HepG2 (cell line): ENCODE results near the gene BABAM2. TPM values are rescaled to one million over a fixed set of nuclear protein-coding genes. Genes with fewer than 3 reads are reported as not detected.
A peak's percentile ranks its signal among the peaks of the same experiment; 100 is the strongest.

Source experiments
- FOXK1 ChIP-seq: sonication (generic); formaldehyde crosslinking; IDR thresholded peaks from 2 replicates; pipeline ENCODE4 v1.4.0; 2020; ENCODE audit warnings: low read depth, missing genetic modification reagents, borderline replicate concordance
- JARID2 ChIP-seq: sonication (generic); formaldehyde crosslinking; IDR thresholded peaks from 2 replicates; pipeline ENCODE4 v1.8.1; 2023; ENCODE audit warnings: missing genetic modification reagents, inconsistent platforms; ENCODE audit not compliant: insufficient replicate concordance
- KAT2B ChIP-seq: fragments of 150-350 bp; IDR thresholded peaks from 2 replicates; pipeline ENCODE4 v1.6.1; 2014; ENCODE audit warnings: low read depth, low read length, borderline replicate concordance
- POGZ ChIP-seq: sonication (generic); formaldehyde crosslinking; IDR thresholded peaks from 2 replicates; pipeline ENCODE4 v1.4.0; 2020; ENCODE audit warnings: mild to moderate bottlenecking, missing genetic modification reagents
- RFX1 ChIP-seq: fragments of 450-650 bp; IDR thresholded peaks from 2 replicates; pipeline ENCODE4 v1.6.1; 2017
- SMARCC2 ChIP-seq: fragments of 450-650 bp; IDR thresholded peaks from 2 replicates; pipeline ENCODE4 v1.6.1; 2017; ENCODE audit warnings: antibody characterized with exemption, mild to moderate bottlenecking
- TARDBP ChIP-seq: sonication (generic); formaldehyde crosslinking; IDR thresholded peaks from 2 replicates; pipeline ENCODE4 v1.8.0; 2022; ENCODE audit warnings: mild to moderate bottlenecking, missing genetic modification reagents
- TBX3 ChIP-seq: fragments of 450-650 bp; IDR thresholded peaks from 2 replicates; pipeline ENCODE4 v1.6.1; 2017; ENCODE audit warnings: antibody characterized with exemption, mild to moderate bottlenecking, inconsistent platforms, borderline replicate concordance
- ZC3H4 ChIP-seq: sonication (generic); formaldehyde crosslinking; IDR thresholded peaks from 2 replicates; pipeline ENCODE4 v1.4.0; 2020; ENCODE audit warnings: missing genetic modification reagents, borderline replicate concordance
- ZNF124 ChIP-seq: sonication (generic); formaldehyde crosslinking; IDR thresholded peaks from 2 replicates; pipeline ENCODE4 v1.4.0; 2020; ENCODE audit warnings: missing genetic modification reagents
- ZNF34 ChIP-seq: sonication (generic); formaldehyde crosslinking; IDR thresholded peaks from 2 replicates; pipeline ENCODE4 v1.4.0; 2020; ENCODE audit warnings: mild to moderate bottlenecking, missing genetic modification reagents, borderline replicate concordance
- ZNF44 ChIP-seq: sonication (generic); formaldehyde crosslinking; IDR thresholded peaks from 2 replicates; pipeline ENCODE4 v1.5.1; 2020; ENCODE audit warnings: mild to moderate bottlenecking, missing genetic modification reagents
- ZNF546 ChIP-seq: sonication (generic); formaldehyde crosslinking; conservative IDR thresholded peaks from 2 replicates; pipeline ENCODE4 v1.8.1; 2023; ENCODE audit warnings: mild to moderate bottlenecking, missing genetic modification reagents
- ZNF550 ChIP-seq: sonication (generic); formaldehyde crosslinking; IDR thresholded peaks from 2 replicates; pipeline ENCODE4 v1.4.0; 2020; ENCODE audit warnings: mild to moderate bottlenecking, missing genetic modification reagents, borderline replicate concordance
- ZNF747 ChIP-seq: sonication (generic); formaldehyde crosslinking; IDR thresholded peaks from 2 replicates; pipeline ENCODE4 v1.8.1; 2023; ENCODE audit warnings: missing genetic modification reagents, mild to moderate bottlenecking, borderline replicate concordance
- ZSCAN20 ChIP-seq: sonication (generic); formaldehyde crosslinking; IDR thresholded peaks from 2 replicates; pipeline ENCODE4 v1.4.0; 2020; ENCODE audit warnings: missing genetic modification reagents, mild to moderate bottlenecking, borderline replicate concordance
- polyA plus RNA-seq, 8 experiments: library from polyadenylated mRNA; depleted of rRNA in 3 of 8; stranded (reverse) in 7 of 8; unstranded in 1 of 8; fragments of >200 nt; fragmentation: Illumina TruSeq in 4 of 8; extraction: Trizol in 4 of 8; gene quantifications; 2 replicates each; pipeline versions ENCODE4 v1.2.1 to v1.2.3, GENCODE V29; 2011 to 2016; ENCODE audit warnings: low read depth in 4 of 8, missing spikeins in 1 of 8, mixed read lengths in 1 of 8; ENCODE audit not compliant: insufficient read depth in 1 of 8
- total RNA-seq, 5 experiments: library from RNA; depleted of rRNA; stranded (reverse); fragments of >200 nt; fragmentation: Illumina TruSeq; extraction: Trizol; gene quantifications; 2 replicates each; pipeline ENCODE4 v1.2.3, GENCODE V29; 2016; ENCODE audit warnings: low read depth in 1 of 5
- TF ChIP-seq, protein P1 (sequence below): sonication (generic); formaldehyde crosslinking; IDR thresholded peaks from 2 replicates; pipeline ENCODE4 v1.5.1; 2020; ENCODE audit warnings: mild to moderate bottlenecking, missing genetic modification reagents
- TF ChIP-seq, protein P2 (sequence below): sonication (generic); formaldehyde crosslinking; IDR thresholded peaks from 2 replicates; pipeline ENCODE4 v1.4.0; 2020; ENCODE audit warnings: missing genetic modification reagents, borderline replicate concordance
- TF ChIP-seq, protein P3 (sequence below): sonication (generic); formaldehyde crosslinking; IDR thresholded peaks from 2 replicates; pipeline ENCODE4 v1.4.0; 2020; ENCODE audit warnings: missing genetic modification reagents

Gene BABAM2
- total and polyA plus RNA-seq, 2 of the 13 experiments (the other 11 are each of a cell fraction or from before 2014, with no cell fraction given): 24.9 to 28.0 TPM

DNA sequence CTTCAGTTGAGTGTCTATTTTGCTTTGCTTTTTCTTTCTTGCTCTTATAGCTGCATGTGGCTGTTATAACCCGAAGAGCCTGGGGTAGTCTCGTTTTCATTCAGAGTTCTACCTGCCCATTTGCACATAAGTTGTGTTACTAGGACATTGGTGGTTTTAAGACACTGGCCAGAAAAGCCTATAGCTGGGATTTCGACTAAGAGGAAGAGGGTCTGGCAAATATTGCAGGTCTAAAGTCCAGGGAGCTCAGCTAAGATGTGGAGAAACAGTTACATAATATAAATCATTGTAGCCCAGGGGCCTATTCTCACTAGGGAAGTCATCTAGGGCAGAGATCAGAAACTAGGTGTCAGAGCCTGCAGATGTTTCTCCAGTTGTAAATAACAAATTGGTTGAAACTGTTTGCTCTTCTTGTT is 120.8 kb downstream of the BABAM2 start (continued):
- TF ChIP-seq, protein P1, sequence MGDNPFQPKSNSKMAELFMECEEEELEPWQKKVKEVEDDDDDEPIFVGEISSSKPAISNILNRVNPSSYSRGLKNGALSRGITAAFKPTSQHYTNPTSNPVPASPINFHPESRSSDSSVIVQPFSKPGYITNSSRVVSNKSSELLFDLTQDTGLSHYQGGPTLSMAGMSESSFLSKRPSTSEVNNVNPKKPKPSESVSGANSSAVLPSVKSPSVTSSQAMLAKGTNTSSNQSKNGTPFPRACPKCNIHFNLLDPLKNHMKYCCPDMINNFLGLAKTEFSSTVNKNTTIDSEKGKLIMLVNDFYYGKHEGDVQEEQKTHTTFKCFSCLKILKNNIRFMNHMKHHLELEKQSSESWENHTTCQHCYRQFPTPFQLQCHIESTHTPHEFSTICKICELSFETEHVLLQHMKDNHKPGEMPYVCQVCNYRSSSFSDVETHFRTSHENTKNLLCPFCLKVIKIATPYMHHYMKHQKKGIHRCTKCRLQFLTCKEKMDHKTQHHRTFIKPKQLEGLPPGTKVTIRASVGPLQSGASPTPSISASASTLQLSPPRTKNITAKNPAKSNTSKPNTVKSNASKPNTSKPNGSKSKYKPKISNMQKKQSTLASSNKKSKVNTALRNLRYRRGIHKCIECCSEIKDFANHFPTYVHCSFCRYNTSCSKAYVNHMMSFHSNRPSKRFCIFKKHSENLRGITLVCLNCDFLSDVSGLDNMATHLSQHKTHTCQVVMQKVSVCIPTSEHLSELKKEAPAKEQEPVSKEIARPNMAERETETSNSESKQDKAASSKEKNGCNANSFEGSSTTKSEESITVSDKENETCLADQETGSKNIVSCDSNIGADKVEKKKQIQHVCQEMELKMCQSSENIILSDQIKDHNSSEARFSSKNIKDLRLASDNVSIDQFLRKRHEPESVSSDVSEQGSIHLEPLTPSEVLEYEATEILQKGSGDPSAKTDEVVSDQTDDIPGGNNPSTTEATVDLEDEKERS (CRISPR knock-in tag): no peak
- no peak for TF ChIP-seq ZSCAN20 (CRISPR knock-in tag)
- TF ChIP-seq, protein P2, sequence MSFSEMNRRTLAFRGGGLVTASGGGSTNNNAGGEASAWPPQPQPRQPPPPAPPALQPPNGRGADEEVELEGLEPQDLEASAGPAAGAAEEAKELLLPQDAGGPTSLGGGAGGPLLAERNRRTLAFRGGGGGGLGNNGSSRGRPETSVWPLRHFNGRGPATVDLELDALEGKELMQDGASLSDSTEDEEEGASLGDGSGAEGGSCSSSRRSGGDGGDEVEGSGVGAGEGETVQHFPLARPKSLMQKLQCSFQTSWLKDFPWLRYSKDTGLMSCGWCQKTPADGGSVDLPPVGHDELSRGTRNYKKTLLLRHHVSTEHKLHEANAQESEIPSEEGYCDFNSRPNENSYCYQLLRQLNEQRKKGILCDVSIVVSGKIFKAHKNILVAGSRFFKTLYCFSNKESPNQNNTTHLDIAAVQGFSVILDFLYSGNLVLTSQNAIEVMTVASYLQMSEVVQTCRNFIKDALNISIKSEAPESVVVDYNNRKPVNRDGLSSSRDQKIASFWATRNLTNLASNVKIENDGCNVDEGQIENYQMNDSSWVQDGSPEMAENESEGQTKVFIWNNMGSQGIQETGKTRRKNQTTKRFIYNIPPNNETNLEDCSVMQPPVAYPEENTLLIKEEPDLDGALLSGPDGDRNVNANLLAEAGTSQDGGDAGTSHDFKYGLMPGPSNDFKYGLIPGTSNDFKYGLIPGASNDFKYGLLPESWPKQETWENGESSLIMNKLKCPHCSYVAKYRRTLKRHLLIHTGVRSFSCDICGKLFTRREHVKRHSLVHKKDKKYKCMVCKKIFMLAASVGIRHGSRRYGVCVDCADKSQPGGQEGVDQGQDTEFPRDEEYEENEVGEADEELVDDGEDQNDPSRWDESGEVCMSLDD (CRISPR knock-in tag): no peak
- no peak for TF ChIP-seq KAT2B
- no peak for TF ChIP-seq JARID2 (CRISPR knock-in tag)
- no peak for TF ChIP-seq ZNF747
- peak; percentile 39; the same call in 1 of the 2 replicates for TF ChIP-seq TBX3
- no peak for TF ChIP-seq RFX1
- TF ChIP-seq ZNF550 (CRISPR knock-in tag): no peak
- TF ChIP-seq SMARCC2: no peak
- TF ChIP-seq, protein P3, sequence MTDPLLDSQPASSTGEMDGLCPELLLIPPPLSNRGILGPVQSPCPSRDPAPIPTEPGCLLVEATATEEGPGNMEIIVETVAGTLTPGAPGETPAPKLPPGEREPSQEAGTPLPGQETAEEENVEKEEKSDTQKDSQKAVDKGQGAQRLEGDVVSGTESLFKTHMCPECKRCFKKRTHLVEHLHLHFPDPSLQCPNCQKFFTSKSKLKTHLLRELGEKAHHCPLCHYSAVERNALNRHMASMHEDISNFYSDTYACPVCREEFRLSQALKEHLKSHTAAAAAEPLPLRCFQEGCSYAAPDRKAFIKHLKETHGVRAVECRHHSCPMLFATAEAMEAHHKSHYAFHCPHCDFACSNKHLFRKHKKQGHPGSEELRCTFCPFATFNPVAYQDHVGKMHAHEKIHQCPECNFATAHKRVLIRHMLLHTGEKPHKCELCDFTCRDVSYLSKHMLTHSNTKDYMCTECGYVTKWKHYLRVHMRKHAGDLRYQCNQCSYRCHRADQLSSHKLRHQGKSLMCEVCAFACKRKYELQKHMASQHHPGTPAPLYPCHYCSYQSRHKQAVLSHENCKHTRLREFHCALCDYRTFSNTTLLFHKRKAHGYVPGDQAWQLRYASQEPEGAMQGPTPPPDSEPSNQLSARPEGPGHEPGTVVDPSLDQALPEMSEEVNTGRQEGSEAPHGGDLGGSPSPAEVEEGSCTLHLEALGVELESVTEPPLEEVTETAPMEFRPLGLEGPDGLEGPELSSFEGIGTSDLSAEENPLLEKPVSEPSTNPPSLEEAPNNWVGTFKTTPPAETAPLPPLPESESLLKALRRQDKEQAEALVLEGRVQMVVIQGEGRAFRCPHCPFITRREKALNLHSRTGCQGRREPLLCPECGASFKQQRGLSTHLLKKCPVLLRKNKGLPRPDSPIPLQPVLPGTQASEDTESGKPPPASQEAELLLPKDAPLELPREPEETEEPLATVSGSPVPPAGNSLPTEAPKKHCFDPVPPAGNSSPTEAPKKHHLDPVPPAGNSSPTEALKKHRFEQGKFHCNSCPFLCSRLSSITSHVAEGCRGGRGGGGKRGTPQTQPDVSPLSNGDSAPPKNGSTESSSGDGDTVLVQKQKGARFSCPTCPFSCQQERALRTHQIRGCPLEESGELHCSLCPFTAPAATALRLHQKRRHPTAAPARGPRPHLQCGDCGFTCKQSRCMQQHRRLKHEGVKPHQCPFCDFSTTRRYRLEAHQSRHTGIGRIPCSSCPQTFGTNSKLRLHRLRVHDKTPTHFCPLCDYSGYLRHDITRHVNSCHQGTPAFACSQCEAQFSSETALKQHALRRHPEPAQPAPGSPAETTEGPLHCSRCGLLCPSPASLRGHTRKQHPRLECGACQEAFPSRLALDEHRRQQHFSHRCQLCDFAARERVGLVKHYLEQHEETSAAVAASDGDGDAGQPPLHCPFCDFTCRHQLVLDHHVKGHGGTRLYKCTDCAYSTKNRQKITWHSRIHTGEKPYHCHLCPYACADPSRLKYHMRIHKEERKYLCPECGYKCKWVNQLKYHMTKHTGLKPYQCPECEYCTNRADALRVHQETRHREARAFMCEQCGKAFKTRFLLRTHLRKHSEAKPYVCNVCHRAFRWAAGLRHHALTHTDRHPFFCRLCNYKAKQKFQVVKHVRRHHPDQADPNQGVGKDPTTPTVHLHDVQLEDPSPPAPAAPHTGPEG (CRISPR knock-in tag): no peak
- TF ChIP-seq ZC3H4 (CRISPR knock-in tag): no peak
- no peak for TF ChIP-seq POGZ
- TF ChIP-seq ZNF44 (CRISPR knock-in tag): 0 out of 2 replicates have a peak, but pooled peaks have one; percentile 33
- TF ChIP-seq ZNF124 (CRISPR knock-in tag): no peak
- TF ChIP-seq FOXK1: peak; percentile 31; the same call in 1 of the 2 replicates
- no peak for TF ChIP-seq ZNF34 (CRISPR knock-in tag)
- peak; percentile 61; the same call in 1 of the 2 replicates for TF ChIP-seq TARDBP (CRISPR knock-in tag)
- no peak for TF ChIP-seq ZNF546 (CRISPR knock-in tag)
